HG03432 (cell line): Measurements from ENCODE around the gene CAMK4.
A peak's percentile ranks its signal among the peaks of the same experiment; 100 is the strongest.

ENCODE experiments used
- ATAC-seq: cut with Tn5 transposase; IDR thresholded peaks from one replicate; pipeline ENCODE4 v1.9.1; 2021; ENCODE audit warnings: mild to moderate bottlenecking, moderate library complexity; ENCODE audit not compliant: unreplicated experiment

CAMK4 gene

GRCh38 chr5:111223787-111224560 is at the start of gene CAMK4:
TSS of gene CAMK4 (plus strand) at chr5:111224384. CDS start at chr5:111224484, 100 bp downstream.
- peak; percentile 82 for ATAC-seq

- ATAC-seq: no peak
Observed at GRCh38 chr5:111183064-111183463, 41.1 kb upstream of the CAMK4 start.

GRCh38 chr5:111187079-111187478 is 37.1 kb upstream of the CAMK4 start:
- no peak for ATAC-seq

GRCh38 chr5:111194053-111194452 is 30.1 kb upstream of the CAMK4 start:
- no peak for ATAC-seq

GRCh38 chr5:111194925-111195324 is 29.3 kb upstream of the CAMK4 start:
- ATAC-seq: no peak

- no peak for ATAC-seq
Observed at GRCh38 chr5:111197523-111197922, 26.7 kb upstream of the CAMK4 start.

- no peak for ATAC-seq
Observed at GRCh38 chr5:111198281-111198966, 25.8 kb upstream of the CAMK4 start.

- ATAC-seq: no peak
Observed at GRCh38 chr5:111200828-111201227, 23.4 kb upstream of the CAMK4 start.

- ATAC-seq: no peak
Observed at GRCh38 chr5:111201705-111202104, 22.5 kb upstream of the CAMK4 start.

- peak; percentile 97 for ATAC-seq
Observed at GRCh38 chr5:111211341-111211740, 12.8 kb upstream of the CAMK4 start.

- ATAC-seq: no peak
Observed at GRCh38 chr5:111214052-111214742, 10.0 kb upstream of the CAMK4 start.

- no peak for ATAC-seq
Observed at GRCh38 chr5:111215971-111216370, 8.2 kb upstream of the CAMK4 start.

GRCh38 chr5:111221139-111221538 is 3.0 kb upstream of the CAMK4 start:
- no peak for ATAC-seq

GRCh38 chr5:111223101-111223786 is 940 bp upstream of the CAMK4 start:
- ATAC-seq: no peak

- peak; percentile 31 for ATAC-seq
Observed at GRCh38 chr5:111224561-111225345, 569 bp downstream of the CAMK4 start.

GRCh38 chr5:111225926-111226325 is 1.7 kb downstream of the CAMK4 start:
- peak; percentile 13 for ATAC-seq

GRCh38 chr5:111226556-111226955 is 2.4 kb downstream of the CAMK4 start:
- no peak for ATAC-seq

- ATAC-seq: no peak
Observed at GRCh38 chr5:111227226-111227782, 3.1 kb downstream of the CAMK4 start.

GRCh38 chr5:111227801-111228200 is 3.6 kb downstream of the CAMK4 start:
- ATAC-seq: no peak
